ENCODE data around the gene PRAME. TPM values are rescaled to one million over a fixed set of nuclear protein-coding genes. Genes with fewer than 3 reads are reported as not detected.

The PRAME gene
- total and polyA plus RNA-seq, 2 of the 13 experiments (the other 11 are each of a cell fraction or from before 2014, with no cell fraction given) = 0.11 to 0.83 TPM

DNA sequence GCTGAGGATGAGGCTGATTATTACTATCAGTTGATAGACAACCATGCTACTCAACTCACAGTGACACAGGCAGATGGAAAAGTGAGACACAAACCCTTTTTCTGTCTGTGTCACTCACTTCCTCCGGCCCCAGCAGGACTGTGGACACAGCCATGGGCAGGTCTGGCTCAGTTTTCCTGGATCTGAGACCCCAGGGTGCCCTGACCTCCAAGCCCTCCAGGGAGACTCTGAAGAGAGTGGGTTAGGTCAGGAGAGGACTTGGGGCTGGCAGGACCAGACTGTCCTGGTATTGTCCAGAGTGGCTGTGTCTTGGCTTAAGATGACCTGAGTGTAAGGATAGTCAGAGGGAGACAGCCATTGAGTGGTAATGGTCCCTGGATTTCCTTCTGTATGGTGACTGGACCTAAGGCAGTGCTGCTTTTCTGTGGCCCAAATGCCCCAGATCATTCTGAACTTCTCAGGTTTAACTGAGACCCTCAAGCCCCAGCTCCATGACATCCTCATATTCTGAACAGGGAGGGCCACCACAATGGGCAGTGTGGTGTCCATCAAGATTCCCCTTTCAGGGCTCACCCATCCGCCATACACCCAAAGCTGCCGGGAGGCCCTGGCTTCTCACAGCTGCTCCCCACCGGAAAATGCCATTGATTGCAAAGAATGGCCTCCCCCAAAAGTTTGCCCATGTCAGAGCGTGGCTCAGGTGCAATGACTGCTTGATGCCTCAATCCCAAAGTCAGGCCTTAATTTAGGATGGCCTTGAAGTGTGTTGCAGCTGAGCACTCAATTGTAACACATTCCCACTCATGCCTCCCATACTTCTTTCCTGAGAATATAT lies 36.2 kb upstream of the PRAME start (continued):
- no peak for TF ChIP-seq HOXD1 (CRISPR knock-in tag; IDR thresholded peaks at IDR 0.05)

DNA sequence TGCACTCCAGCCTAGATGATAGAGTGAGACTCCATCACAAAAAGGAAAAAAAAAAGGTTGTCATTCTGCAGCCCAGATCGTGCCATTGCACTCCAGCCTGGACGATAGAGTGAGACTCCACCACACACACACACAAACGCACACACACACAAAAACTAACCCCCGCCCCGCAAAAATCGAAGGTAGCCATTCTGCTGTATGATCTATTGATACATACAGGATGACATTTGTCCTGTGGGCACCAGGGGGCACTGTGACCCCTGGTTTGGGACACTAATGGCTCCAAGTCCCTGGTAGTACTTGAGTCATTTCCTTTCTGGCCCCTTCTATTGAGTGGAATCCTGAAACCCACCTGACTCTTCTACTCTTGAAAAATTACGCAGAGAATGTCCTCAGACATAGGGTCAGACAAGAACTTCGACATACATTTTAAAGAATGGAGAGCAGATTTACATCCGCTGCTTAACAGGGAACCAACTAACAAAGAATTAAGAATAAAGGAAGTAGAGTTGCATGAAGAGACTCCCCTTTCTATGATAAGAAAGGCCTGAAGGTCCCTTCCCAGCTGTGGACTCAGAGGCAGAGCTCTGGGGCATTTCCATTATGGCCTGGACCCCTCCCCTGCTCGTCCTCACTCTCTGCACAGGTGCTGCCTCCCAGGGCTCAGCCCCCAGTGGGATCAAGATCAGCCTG lies 35.0 kb upstream of the PRAME start:
- H3K4me2 ChIP-seq (ENCODE audit: low read depth, low read length) = no peak overlapping the region
- POLR2A ChIA-PET = no interaction called here
- no peak overlapping the region for H2AFZ ChIP-seq (ENCODE audit: low read length)
- H3K9me3 ChIP-seq (ENCODE audit: low read length) = no peaks in the 10 kb centered on the region
- no peaks in the 10 kb centered on the region for H3K4me1 ChIP-seq (ENCODE audit: insufficient read depth, low read length)
- DNase-seq (ENCODE audit: low spot score) (peak; percentile 27), FAIRE-seq (peak; percentile 68), ATAC-seq (peak; percentile 80)
- intact Hi-C loops (cut with micrococcal nuclease; ENCODE audit: unreplicated experiment) = no loop called here
- H3K79me2 ChIP-seq (ENCODE audit: insufficient read depth, low read length) = no peaks in the 10 kb centered on the region
- H3K9ac ChIP-seq (ENCODE audit: insufficient read depth, low read depth, low read length) = no peak overlapping the region
- CTCF ChIA-PET (ENCODE audit: low intra/inter-chr PET ratio, low total read pairs) = interaction anchor here (0.7 kb wide), 1 partner anchor 35 kb away, joined by 3 read pairs; the partner anchor contains the start of gene PRAME
- H3K4me3 ChIP-seq (replicated peaks in 1 of 3; ENCODE audit: insufficient read depth in 1 of 3, low read depth in 2 of 3, low read length in 3 of 3) = no peak overlapping the region
- BruUV-seq (replicated peaks) = no TSS peak
- H3K27ac ChIP-seq (ENCODE audit: extremely low read length, insufficient read depth, low read length) = no peak overlapping the region
- peaks cover 4 to 19% of the 10 kb centered on the region in 2 experiments; a peak in 2 of 5 replicates for H3K27me3 ChIP-seq (ENCODE audit: control insufficient read depth in 1 of 2, insufficient read depth in 2 of 2, low read length in 2 of 2)
- no peaks in the 10 kb centered on the region for H4K20me1 ChIP-seq (ENCODE audit: insufficient read depth, low read length)
- H3K36me3 ChIP-seq (replicated peaks in 1 of 2; ENCODE audit: control insufficient read depth in 1 of 2, insufficient read depth in 2 of 2, low read length in 2 of 2) = no peaks in the 10 kb centered on the region
- in situ Hi-C loops (cut with HindIII; ENCODE audit: extremely low pct_ligation_motif_present, low pct_unique_long_range_greater_than_20kb) = no loop called here
- WGBS (ENCODE audit: low lambda C conversion rate) = 11% methylated on average over 10 of the region's 10 CpGs
- TF ChIP-seq, protein P1, sequence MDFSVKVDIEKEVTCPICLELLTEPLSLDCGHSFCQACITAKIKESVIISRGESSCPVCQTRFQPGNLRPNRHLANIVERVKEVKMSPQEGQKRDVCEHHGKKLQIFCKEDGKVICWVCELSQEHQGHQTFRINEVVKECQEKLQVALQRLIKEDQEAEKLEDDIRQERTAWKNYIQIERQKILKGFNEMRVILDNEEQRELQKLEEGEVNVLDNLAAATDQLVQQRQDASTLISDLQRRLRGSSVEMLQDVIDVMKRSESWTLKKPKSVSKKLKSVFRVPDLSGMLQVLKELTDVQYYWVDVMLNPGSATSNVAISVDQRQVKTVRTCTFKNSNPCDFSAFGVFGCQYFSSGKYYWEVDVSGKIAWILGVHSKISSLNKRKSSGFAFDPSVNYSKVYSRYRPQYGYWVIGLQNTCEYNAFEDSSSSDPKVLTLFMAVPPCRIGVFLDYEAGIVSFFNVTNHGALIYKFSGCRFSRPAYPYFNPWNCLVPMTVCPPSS (IDR thresholded peaks at IDR 0.05) = no peak
- TF ChIP-seq SMC3 (IDR thresholded peaks at IDR 0.05; ENCODE audit: low read length) (peak; percentile 20; the same call in 1 of the 2 replicates), STAG1 (CRISPR knock-in tag; IDR thresholded peaks at IDR 0.05) (peak; percentile 33), TAF15 (IDR thresholded peaks at IDR 0.05; ENCODE audit: low read depth, low read length, poor library complexity, severe bottlenecking) (no peak)
- TF ChIP-seq, protein P2, sequence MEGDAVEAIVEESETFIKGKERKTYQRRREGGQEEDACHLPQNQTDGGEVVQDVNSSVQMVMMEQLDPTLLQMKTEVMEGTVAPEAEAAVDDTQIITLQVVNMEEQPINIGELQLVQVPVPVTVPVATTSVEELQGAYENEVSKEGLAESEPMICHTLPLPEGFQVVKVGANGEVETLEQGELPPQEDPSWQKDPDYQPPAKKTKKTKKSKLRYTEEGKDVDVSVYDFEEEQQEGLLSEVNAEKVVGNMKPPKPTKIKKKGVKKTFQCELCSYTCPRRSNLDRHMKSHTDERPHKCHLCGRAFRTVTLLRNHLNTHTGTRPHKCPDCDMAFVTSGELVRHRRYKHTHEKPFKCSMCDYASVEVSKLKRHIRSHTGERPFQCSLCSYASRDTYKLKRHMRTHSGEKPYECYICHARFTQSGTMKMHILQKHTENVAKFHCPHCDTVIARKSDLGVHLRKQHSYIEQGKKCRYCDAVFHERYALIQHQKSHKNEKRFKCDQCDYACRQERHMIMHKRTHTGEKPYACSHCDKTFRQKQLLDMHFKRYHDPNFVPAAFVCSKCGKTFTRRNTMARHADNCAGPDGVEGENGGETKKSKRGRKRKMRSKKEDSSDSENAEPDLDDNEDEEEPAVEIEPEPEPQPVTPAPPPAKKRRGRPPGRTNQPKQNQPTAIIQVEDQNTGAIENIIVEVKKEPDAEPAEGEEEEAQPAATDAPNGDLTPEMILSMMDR (CRISPR knock-in tag; IDR thresholded peaks at IDR 0.05) = peak; percentile 75
- TF ChIP-seq, protein P3, sequence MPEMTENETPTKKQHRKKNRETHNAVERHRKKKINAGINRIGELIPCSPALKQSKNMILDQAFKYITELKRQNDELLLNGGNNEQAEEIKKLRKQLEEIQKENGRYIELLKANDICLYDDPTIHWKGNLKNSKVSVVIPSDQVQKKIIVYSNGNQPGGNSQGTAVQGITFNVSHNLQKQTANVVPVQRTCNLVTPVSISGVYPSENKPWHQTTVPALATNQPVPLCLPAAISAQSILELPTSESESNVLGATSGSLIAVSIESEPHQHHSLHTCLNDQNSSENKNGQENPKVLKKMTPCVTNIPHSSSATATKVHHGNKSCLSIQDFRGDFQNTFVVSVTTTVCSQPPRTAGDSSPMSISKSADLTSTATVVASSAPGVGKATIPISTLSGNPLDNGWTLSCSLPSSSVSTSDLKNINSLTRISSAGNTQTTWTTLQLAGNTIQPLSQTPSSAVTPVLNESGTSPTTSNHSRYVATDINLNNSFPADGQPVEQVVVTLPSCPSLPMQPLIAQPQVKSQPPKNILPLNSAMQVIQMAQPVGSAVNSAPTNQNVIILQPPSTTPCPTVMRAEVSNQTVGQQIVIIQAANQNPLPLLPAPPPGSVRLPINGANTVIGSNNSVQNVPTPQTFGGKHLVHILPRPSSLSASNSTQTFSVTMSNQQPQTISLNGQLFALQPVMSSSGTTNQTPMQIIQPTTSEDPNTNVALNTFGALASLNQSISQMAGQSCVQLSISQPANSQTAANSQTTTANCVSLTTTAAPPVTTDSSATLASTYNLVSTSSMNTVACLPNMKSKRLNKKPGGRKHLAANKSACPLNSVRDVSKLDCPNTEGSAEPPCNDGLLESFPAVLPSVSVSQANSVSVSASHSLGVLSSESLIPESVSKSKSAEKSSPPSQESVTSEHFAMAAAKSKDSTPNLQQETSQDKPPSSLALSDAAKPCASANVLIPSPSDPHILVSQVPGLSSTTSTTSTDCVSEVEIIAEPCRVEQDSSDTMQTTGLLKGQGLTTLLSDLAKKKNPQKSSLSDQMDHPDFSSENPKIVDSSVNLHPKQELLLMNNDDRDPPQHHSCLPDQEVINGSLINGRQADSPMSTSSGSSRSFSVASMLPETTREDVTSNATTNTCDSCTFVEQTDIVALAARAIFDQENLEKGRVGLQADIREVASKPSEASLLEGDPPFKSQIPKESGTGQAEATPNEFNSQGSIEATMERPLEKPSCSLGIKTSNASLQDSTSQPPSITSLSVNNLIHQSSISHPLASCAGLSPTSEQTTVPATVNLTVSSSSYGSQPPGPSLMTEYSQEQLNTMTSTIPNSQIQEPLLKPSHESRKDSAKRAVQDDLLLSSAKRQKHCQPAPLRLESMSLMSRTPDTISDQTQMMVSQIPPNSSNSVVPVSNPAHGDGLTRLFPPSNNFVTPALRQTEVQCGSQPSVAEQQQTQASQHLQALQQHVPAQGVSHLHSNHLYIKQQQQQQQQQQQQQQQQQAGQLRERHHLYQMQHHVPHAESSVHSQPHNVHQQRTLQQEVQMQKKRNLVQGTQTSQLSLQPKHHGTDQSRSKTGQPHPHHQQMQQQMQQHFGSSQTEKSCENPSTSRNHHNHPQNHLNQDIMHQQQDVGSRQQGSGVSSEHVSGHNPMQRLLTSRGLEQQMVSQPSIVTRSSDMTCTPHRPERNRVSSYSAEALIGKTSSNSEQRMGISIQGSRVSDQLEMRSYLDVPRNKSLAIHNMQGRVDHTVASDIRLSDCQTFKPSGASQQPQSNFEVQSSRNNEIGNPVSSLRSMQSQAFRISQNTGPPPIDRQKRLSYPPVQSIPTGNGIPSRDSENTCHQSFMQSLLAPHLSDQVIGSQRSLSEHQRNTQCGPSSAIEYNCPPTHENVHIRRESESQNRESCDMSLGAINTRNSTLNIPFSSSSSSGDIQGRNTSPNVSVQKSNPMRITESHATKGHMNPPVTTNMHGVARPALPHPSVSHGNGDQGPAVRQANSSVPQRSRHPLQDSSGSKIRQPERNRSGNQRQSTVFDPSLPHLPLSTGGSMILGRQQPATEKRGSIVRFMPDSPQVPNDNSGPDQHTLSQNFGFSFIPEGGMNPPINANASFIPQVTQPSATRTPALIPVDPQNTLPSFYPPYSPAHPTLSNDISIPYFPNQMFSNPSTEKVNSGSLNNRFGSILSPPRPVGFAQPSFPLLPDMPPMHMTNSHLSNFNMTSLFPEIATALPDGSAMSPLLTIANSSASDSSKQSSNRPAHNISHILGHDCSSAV (CRISPR knock-in tag; IDR thresholded peaks at IDR 0.05; ENCODE audit: borderline replicate concordance) = no peak

Data from HepG2 (cell line).